SK-N-SH (cell line): Measurements from ENCODE around the gene GLYR1. TPM values are rescaled to one million over a fixed set of nuclear protein-coding genes. Genes with fewer than 3 reads are reported as not detected.

Experiments
- CTCF ChIA-PET: fragments of 300-600, 350-600 bp; formaldehyde crosslinking; extraction: SDS; loops from one replicate; lab custom pipeline; 2021; lab: Yijun Ruan, JAX
- POLR2A ChIA-PET: fragments of 350-600 bp; sonication (Branson Sonifier 250); formaldehyde crosslinking; extraction: SDS; loops from one replicate; lab custom pipeline; 2020; ENCODE audit warnings: antibody characterized with exemption, inconsistent platforms; lab: Yijun Ruan, JAX
- DNase-seq: peaks from one replicate; pipeline ENCODE4 v3.0.0; 2012
- H2AFZ ChIP-seq: fragments of 200-600 bp; sonication (generic); 2 replicates; pipeline ENCODE4 v1.8.1; 2016; ENCODE audit warnings: antibody characterized with exemption, mild to moderate bottlenecking, low read depth
- H3F3A ChIP-seq: fragments of 200-600 bp; sonication (generic); replicated peaks from 2 replicates; pipeline ENCODE3; 2016; ENCODE audit warnings: antibody characterized with exemption, mild to moderate bottlenecking; ENCODE audit not compliant: insufficient read depth
- H3K27ac ChIP-seq, 2 experiments: fragments of 200-500 bp in 1 of 2; fragments of 200-600 bp in 1 of 2; sonication (Bioruptor generic) in 1 of 2; sonication (generic), shearing (Covaris generic) in 1 of 2; 2 replicates each; pipeline versions ENCODE4 v1.5.1 to v1.6.1; 2014 to 2016; ENCODE audit warnings: low read depth in 2 of 2, inconsistent platforms in 1 of 2, low read length in 1 of 2, mild to moderate bottlenecking in 1 of 2, mixed read lengths in 1 of 2
- H3K27me3 ChIP-seq: fragments of 200-600 bp; sonication (generic), shearing (Covaris generic); 2 replicates; pipeline ENCODE4 v1.6.1; 2016; ENCODE audit warnings: mixed run types; ENCODE audit not compliant: insufficient read depth
- H3K36me3 ChIP-seq, 2 experiments: fragments of 200-500 bp in 1 of 2; fragments of 200-600 bp in 1 of 2; sonication (Bioruptor generic) in 1 of 2; sonication (generic) in 1 of 2; replicated peaks in 1 of 2; 2 replicates each; pipeline versions ENCODE3 to v1.5.1; 2014 to 2016; ENCODE audit warnings: low read length in 1 of 2, mild to moderate bottlenecking in 1 of 2; ENCODE audit not compliant: insufficient read depth in 2 of 2, control insufficient read depth in 1 of 2
- H3K4me1 ChIP-seq, 2 experiments: fragments of 200-500 bp in 1 of 2; fragments of 200-600 bp in 1 of 2; sonication (Bioruptor generic) in 1 of 2; sonication (generic), shearing (Covaris generic) in 1 of 2; 2 replicates each; pipeline versions ENCODE4 v1.5.1 to v1.6.1; 2014 to 2016; ENCODE audit warnings: low read depth in 1 of 2, low read length in 1 of 2, mixed run types in 1 of 2; ENCODE audit not compliant: insufficient read depth in 2 of 2, control insufficient read depth in 1 of 2
- H3K4me2 ChIP-seq: fragments of 200-600 bp; sonication (generic), shearing (Covaris generic); 2 replicates; pipeline ENCODE4 v1.6.1; 2017; ENCODE audit warnings: mixed run types
- H3K4me3 ChIP-seq, 2 experiments: fragments of 200-500 bp in 1 of 2; fragments of 200-600 bp in 1 of 2; sonication (Bioruptor generic) in 1 of 2; sonication (generic), shearing (Covaris generic) in 1 of 2; 2 replicates each; pipeline versions ENCODE4 v1.5.1 to v1.8.1; 2014 to 2016; ENCODE audit warnings: low read depth in 2 of 2, inconsistent platforms in 1 of 2, low read length in 1 of 2, mild to moderate bottlenecking in 1 of 2, mixed read lengths in 1 of 2, moderate library complexity in 1 of 2
- H3K79me2 ChIP-seq: fragments of 200-600 bp; sonication (generic); 2 replicates; pipeline ENCODE4 v1.8.1; 2017; ENCODE audit warnings: mild to moderate bottlenecking; ENCODE audit not compliant: insufficient read depth
- H3K9ac ChIP-seq: fragments of 200-600 bp; sonication (generic); 2 replicates; pipeline ENCODE4 v1.6.1; 2017; ENCODE audit warnings: mixed run types
- H3K9me2 ChIP-seq: fragments of 200-600 bp; sonication (generic); 2 replicates; pipeline ENCODE4 v1.6.1; 2017; ENCODE audit warnings: mixed run types
- H3K9me3 ChIP-seq: fragments of 200-600 bp; sonication (generic); 2 replicates; pipeline ENCODE4 v1.6.1; 2017; ENCODE audit warnings: mixed run types, mild to moderate bottlenecking, moderate library complexity
- H4K20me1 ChIP-seq: fragments of 200-600 bp; sonication (generic); 2 replicates; pipeline ENCODE4 v1.6.1; 2017; ENCODE audit warnings: mild to moderate bottlenecking, mixed run types; ENCODE audit not compliant: insufficient read depth
- CHD2 ChIP-seq: fragments of 150-350 bp; IDR thresholded peaks from 2 replicates; pipeline ENCODE4 v1.6.1; 2018; ENCODE audit warnings: low read length; ENCODE audit not compliant: partially characterized antibody
- CTCF ChIP-seq: fragments of 200-600 bp; sonication (generic); IDR thresholded peaks from 2 replicates; pipeline ENCODE4 v1.6.1; 2017; ENCODE audit warnings: antibody characterized with exemption, mild to moderate bottlenecking, moderate library complexity
- EZH2phosphoT487 ChIP-seq: fragments of 200-600 bp; sonication (generic); IDR thresholded peaks from 2 replicates; pipeline ENCODE4 v1.6.1; 2017; ENCODE audit warnings: low read depth, mixed run types, mild to moderate bottlenecking, antibody characterized with exemption, moderate library complexity, borderline replicate concordance
- FOSL2 ChIP-seq: IDR thresholded peaks from 2 replicates; pipeline ENCODE4 v1.4.0; 2012; ENCODE audit warnings: low read depth, mild to moderate bottlenecking, moderate library complexity, borderline replicate concordance
- GABPA ChIP-seq: IDR thresholded peaks from 2 replicates; pipeline ENCODE4 v1.4.0; 2012; ENCODE audit warnings: low read depth, mild to moderate bottlenecking
- GATA2 ChIP-seq: sonication (generic); formaldehyde crosslinking; IDR thresholded peaks from 2 replicates; pipeline ENCODE4 v1.5.0; 2020; ENCODE audit warnings: mild to moderate bottlenecking, missing genetic modification reagents
- IRF3 ChIP-seq: fragments of 150-350 bp; IDR thresholded peaks from 2 replicates; pipeline ENCODE4 v1.6.1; 2016; ENCODE audit warnings: mild to moderate bottlenecking, low read depth, low read length
- JUND ChIP-seq: IDR thresholded peaks from 2 replicates; pipeline ENCODE4 v1.4.0; 2012
- MAX ChIP-seq: IDR thresholded peaks from 2 replicates; pipeline ENCODE4 v1.4.0; 2012; ENCODE audit warnings: low read depth
- NFIC ChIP-seq: IDR thresholded peaks from 2 replicates; pipeline ENCODE4 v1.4.0; 2012; ENCODE audit warnings: borderline replicate concordance
- PBX3 ChIP-seq: IDR thresholded peaks from 2 replicates; pipeline ENCODE4; 2012
- POLR2AphosphoS5 ChIP-seq: IDR thresholded peaks from 2 replicates; pipeline ENCODE4 v1.6.1; 2012; ENCODE audit warnings: low read depth, low read length
- RAD21 ChIP-seq: IDR thresholded peaks from 2 replicates; pipeline ENCODE4 v1.6.1; 2012; ENCODE audit warnings: mild to moderate bottlenecking, low read length
- RCOR1 ChIP-seq: fragments of 150-350 bp; IDR thresholded peaks from 2 replicates; pipeline ENCODE4 v1.6.1; 2017; ENCODE audit warnings: antibody characterized with exemption, low read length
- RFX5 ChIP-seq: IDR thresholded peaks from 2 replicates; pipeline ENCODE4 v1.6.1; 2012; ENCODE audit warnings: mild to moderate bottlenecking, improper control_type of control experiment, low read length
- SIN3A ChIP-seq: IDR thresholded peaks from 2 replicates; pipeline ENCODE4 v1.6.1; 2012; ENCODE audit warnings: low read depth, mild to moderate bottlenecking, low read length, moderate library complexity, borderline replicate concordance
- TCF12 ChIP-seq: IDR thresholded peaks from 2 replicates; pipeline ENCODE4 v1.4.0; 2012
- TEAD4 ChIP-seq: IDR thresholded peaks from 2 replicates; pipeline ENCODE4 v1.4.0; 2012; ENCODE audit warnings: mild to moderate bottlenecking, borderline replicate concordance; ENCODE audit not compliant: insufficient read depth
- USF2 ChIP-seq: fragments of 150-350 bp; IDR thresholded peaks from 2 replicates; pipeline ENCODE4 v1.6.1; 2017; ENCODE audit warnings: antibody characterized with exemption, low read length, low read depth, borderline replicate concordance
- YY1 ChIP-seq: IDR thresholded peaks from 2 replicates; pipeline ENCODE4 v1.4.0; 2012; ENCODE audit warnings: low read depth, mild to moderate bottlenecking
- WGBS: methylation state at CpG from one replicate; pipeline ENCODE4 v1.1.6; 2017; ENCODE audit warnings: low lambda C conversion rate; 5-methylcytosine and 5-hydroxymethylcytosine counted together
- polyA plus RNA-seq, 3 experiments: library from polyadenylated mRNA; depleted of rRNA; stranded (reverse); fragments of >200 nt; gene quantifications; 2 replicates each; pipeline ENCODE4 v1.2.3, GENCODE V29; 2012

The GLYR1 gene
- polyA plus RNA-seq, 1 of the 3 experiments (the other 2 are of a cell fraction), result 40.1 TPM

- no peaks in the 10 kb centered on the region for H3K9me3 ChIP-seq
- no peak overlapping the region for H3K9ac ChIP-seq
- peaks cover 8% of the 10 kb centered on the region; the same call in 1 of the 2 replicates for H4K20me1 ChIP-seq
- H3F3A ChIP-seq, result no peaks in the 10 kb centered on the region
- no peaks in the 10 kb centered on the region for H3K4me1 ChIP-seq
- no peak overlapping the region for H3K4me3 ChIP-seq
- H3K27me3 ChIP-seq, result no peaks in the 10 kb centered on the region
- TF ChIP-seq YY1 (no peak), TEAD4 (no peak), POLR2AphosphoS5 (no peak), CTCF (no peak), MAX (no peak), FOSL2 (no peak), TCF12 (no peak), SIN3A (no peak), CHD2 (no peak), PBX3 (no peak), IRF3 (no peak), GATA2 (no peak), GABPA (no peak), EZH2phosphoT487 (no peak), NFIC (no peak), RCOR1 (no peak), RFX5 (no peak), JUND (no peak), USF2 (no peak), RAD21 (no peak)
- DNase-seq, result no peak
- H3K27ac ChIP-seq, result no peak overlapping the region
- peaks cover 30 to 84% of the 10 kb centered on the region in 2 experiments for H3K36me3 ChIP-seq
- POLR2A ChIA-PET, result interaction anchor here (0.6 kb wide), 1 partner anchor 57 kb away, joined by 3 read pairs; no protein-coding TSS in a partner anchor
- H3K79me2 ChIP-seq, result peaks cover 12% of the 10 kb centered on the region; the same call in 1 of the 2 replicates
- CTCF ChIA-PET, result interaction anchor here (1.0 kb wide), 1 partner anchor 25 kb away, joined by 3 read pairs; no protein-coding TSS in a partner anchor
- no peaks in the 10 kb centered on the region for H3K9me2 ChIP-seq
- H3K4me2 ChIP-seq, result no peak overlapping the region
- H2AFZ ChIP-seq, result no peak overlapping the region
- WGBS, result 90% methylated on average over 3 of the region's 3 CpGs
These were observed 26.0 kb upstream of the GLYR1 start for GRCh38 chr16:4873091-4873490.
